PC-3 (cell line): Measurements from ENCODE around the gene SLFN13. TPM values are rescaled to one million over a fixed set of nuclear protein-coding genes. Genes with fewer than 3 reads are reported as not detected.
"Not testable (repeated sequence)": the region's sequence is repeated elsewhere in the genome, so short reads cannot be mapped to it uniquely, and the experiment has no call there.

Source experiments
- ATAC-seq: fragments of 200-7000 bp; cut with Tn5 transposase; 2 replicates; pipeline ENCODE4 v1.9.1; 2020; ENCODE audit warnings: mild to moderate bottlenecking, moderate library complexity
- BruUV-seq: library from RNA; stranded (reverse); fragments of 400-500 nt; replicated peaks from 2 replicates; lab custom pipeline; 2021; lab: Mats Ljungman, UMichigan
- CTCF ChIA-PET: fragments of 300-600 bp; sonication (Branson Sonifier 250); formaldehyde crosslinking; loops from one replicate; lab custom pipeline; 2022; ENCODE audit warnings: antibody characterized with exemption; lab: Charles Lee
- POLR2A ChIA-PET: fragments of 300-600 bp; sonication (Branson Sonifier 250); formaldehyde crosslinking; loops from one replicate; lab custom pipeline; 2022; ENCODE audit warnings: antibody characterized with exemption; ENCODE audit not compliant: unreplicated experiment; lab: Charles Lee
- DNase-seq: peaks from one replicate; pipeline ENCODE4 v3.0.0-alpha.2; 2015
- H2AFZ ChIP-seq: fragments of 300-600 bp; sonication (generic); 2 replicates; pipeline ENCODE4 v1.6.0; 2016; ENCODE audit warnings: antibody characterized with exemption, low read length
- H3F3A ChIP-seq: fragments of 300-600 bp; sonication (generic); one replicate; pipeline ENCODE4 v1.6.0; 2017; ENCODE audit warnings: antibody characterized with exemption, low read length, control low read depth, mild to moderate bottlenecking; ENCODE audit not compliant: unreplicated experiment
- H3K27ac ChIP-seq: fragments of 300-600 bp; sonication (generic); 2 replicates; pipeline ENCODE4 v1.5.1; 2016; ENCODE audit warnings: mild to moderate bottlenecking, low read length
- H3K27me3 ChIP-seq: fragments of 300-600 bp; sonication (generic); 2 replicates; pipeline ENCODE4 v1.6.1; 2016; ENCODE audit warnings: low read length, mixed read lengths
- H3K36me3 ChIP-seq: fragments of 300-600 bp; sonication (generic); 2 replicates; pipeline ENCODE4 v1.6.1; 2016; ENCODE audit warnings: low read depth, mixed run types, low read length, mixed read lengths
- H3K4me1 ChIP-seq: fragments of 300-600 bp; sonication (generic); 2 replicates; pipeline ENCODE4 v1.5.1; 2016; ENCODE audit warnings: low read length; ENCODE audit not compliant: insufficient read depth
- H3K4me2 ChIP-seq: fragments of 300-600 bp; sonication (generic); 2 replicates; pipeline ENCODE4 v1.6.0; 2016; ENCODE audit warnings: low read length
- H3K4me3 ChIP-seq: fragments of 300-600 bp; sonication (generic); 2 replicates; pipeline ENCODE4 v1.5.1; 2016; ENCODE audit warnings: mild to moderate bottlenecking, low read length, mixed read lengths
- H3K79me2 ChIP-seq: fragments of 300-600 bp; sonication (generic); 2 replicates; pipeline ENCODE4 v1.6.1; 2017; ENCODE audit warnings: low read length, mixed read lengths
- H3K9ac ChIP-seq: fragments of 300-600 bp; sonication (generic); 2 replicates; pipeline ENCODE4 v1.6.0; 2016; ENCODE audit warnings: mild to moderate bottlenecking, low read length
- H3K9me2 ChIP-seq: fragments of 300-600 bp; sonication (generic); replicated peaks from 2 replicates; pipeline ENCODE4 v1.6.1; 2016; ENCODE audit warnings: mixed run types, low read length, mixed read lengths
- H3K9me3 ChIP-seq: fragments of 300-600 bp; sonication (generic); 2 replicates; pipeline ENCODE4 v1.6.1; 2016; ENCODE audit warnings: low read length, mixed read lengths
- H4K20me1 ChIP-seq: fragments of 300-600 bp; sonication (generic); 2 replicates; pipeline ENCODE4 v1.6.1; 2016; ENCODE audit warnings: low read length, mixed read lengths
- CTCF ChIP-seq: fragments of 300-600 bp; sonication (generic); conservative IDR thresholded peaks from 2 replicates; pipeline ENCODE4 v1.5.1; 2017; ENCODE audit warnings: antibody characterized with exemption, low read depth, mild to moderate bottlenecking, low read length
- EZH2 ChIP-seq: fragments of 300-600 bp; sonication (generic); IDR thresholded peaks from one replicate; pipeline ENCODE4 v1.6.1; 2017; ENCODE audit warnings: antibody characterized with exemption, mild to moderate bottlenecking, low read length; ENCODE audit not compliant: unreplicated experiment
- EZH2phosphoT487 ChIP-seq: fragments of 300-600 bp; sonication (generic); IDR thresholded peaks from 2 replicates; pipeline ENCODE4 v1.6.1; 2018; ENCODE audit warnings: mild to moderate bottlenecking, antibody characterized with exemption, low read length, borderline replicate concordance
- intact Hi-C: fragments of 100-400 bp; cut with micrococcal nuclease; formaldehyde crosslinking; loops from 2 replicates; pipeline ENCODE4 v1.9.0; 2023
- total RNA-seq: library from RNA; depleted of rRNA; stranded (reverse); fragments of >200 nt; gene quantifications from 2 replicates; pipeline ENCODE4 v1.2.3, GENCODE V29; 2014

Gene SLFN13
- total RNA-seq, 1 experiment from 2014 or later: 8.2 TPM

GRCh38 chr17:35416659-35417058 is 31.9 kb downstream of the SLFN13 start:
- CTCF ChIA-PET: no interaction called here
- intact Hi-C loops: no loop called here
- H2AFZ ChIP-seq: no peak overlapping the region
- no peaks in the 10 kb centered on the region for H3K36me3 ChIP-seq
- no peaks in the 10 kb centered on the region for H3K27me3 ChIP-seq
- H3K27ac ChIP-seq: no peak overlapping the region
- no peaks in the 10 kb centered on the region for H3K4me1 ChIP-seq
- no peak for DNase-seq
- no peaks in the 10 kb centered on the region for H4K20me1 ChIP-seq
- POLR2A ChIA-PET: no interaction called here
- no peak overlapping the region for H3K9ac ChIP-seq
- H3K79me2 ChIP-seq: no peaks in the 10 kb centered on the region
- H3K4me2 ChIP-seq: no peak overlapping the region
- no peaks in the 10 kb centered on the region for H3K9me3 ChIP-seq
- no TSS peak for BruUV-seq
- TF ChIP-seq EZH2phosphoT487 (no peak), EZH2 (no peak), CTCF (no peak)
- ATAC-seq: no peak
- H3K4me3 ChIP-seq: no peak overlapping the region
- H3K9me2 ChIP-seq: no peaks in the 10 kb centered on the region
- H3F3A ChIP-seq: no peaks in the 10 kb centered on the region

- H3K9me2 ChIP-seq, BruUV-seq, intact Hi-C loops, H3K79me2 ChIP-seq, H3K27me3 ChIP-seq, POLR2A ChIA-PET, ATAC-seq, H3K4me1 ChIP-seq, CTCF ChIA-PET, H2AFZ ChIP-seq, H3K4me2 ChIP-seq, H3K4me3 ChIP-seq, DNase-seq, H3K9me3 ChIP-seq, H4K20me1 ChIP-seq, H3K9ac ChIP-seq, H3K36me3 ChIP-seq, H3F3A ChIP-seq, H3K27ac ChIP-seq: not testable (repeated sequence)
Measured at GRCh38 chr17:35414707-35415106, 33.9 kb downstream of the SLFN13 start.

GRCh38 chr17:35414247-35414646 is 34.3 kb downstream of the SLFN13 start:
- Histone ChIP-seq H3K27ac (no peak overlapping the region), H3K79me2 (no peaks in the 10 kb centered on the region), H3K4me3 (no peak overlapping the region), H2AFZ (no peak overlapping the region), H3K9me2 (no peaks in the 10 kb centered on the region), H3F3A (no peaks in the 10 kb centered on the region), H4K20me1 (no peaks in the 10 kb centered on the region), H3K4me2 (no peak overlapping the region), H3K9me3 (no peaks in the 10 kb centered on the region), H3K9ac (no peak overlapping the region), H3K4me1 (no peaks in the 10 kb centered on the region), H3K27me3 (no peaks in the 10 kb centered on the region), H3K36me3 (no peaks in the 10 kb centered on the region)
- intact Hi-C loops: no loop called here
- ATAC-seq: no peak
- no peak for DNase-seq
- BruUV-seq: no TSS peak
- TF ChIP-seq EZH2phosphoT487: no peak
- no peak for TF ChIP-seq CTCF
- no peak for TF ChIP-seq EZH2
- CTCF ChIA-PET: no interaction called here
- POLR2A ChIA-PET: no interaction called here
